ENCODE data around the gene SARS1.

DNA sequence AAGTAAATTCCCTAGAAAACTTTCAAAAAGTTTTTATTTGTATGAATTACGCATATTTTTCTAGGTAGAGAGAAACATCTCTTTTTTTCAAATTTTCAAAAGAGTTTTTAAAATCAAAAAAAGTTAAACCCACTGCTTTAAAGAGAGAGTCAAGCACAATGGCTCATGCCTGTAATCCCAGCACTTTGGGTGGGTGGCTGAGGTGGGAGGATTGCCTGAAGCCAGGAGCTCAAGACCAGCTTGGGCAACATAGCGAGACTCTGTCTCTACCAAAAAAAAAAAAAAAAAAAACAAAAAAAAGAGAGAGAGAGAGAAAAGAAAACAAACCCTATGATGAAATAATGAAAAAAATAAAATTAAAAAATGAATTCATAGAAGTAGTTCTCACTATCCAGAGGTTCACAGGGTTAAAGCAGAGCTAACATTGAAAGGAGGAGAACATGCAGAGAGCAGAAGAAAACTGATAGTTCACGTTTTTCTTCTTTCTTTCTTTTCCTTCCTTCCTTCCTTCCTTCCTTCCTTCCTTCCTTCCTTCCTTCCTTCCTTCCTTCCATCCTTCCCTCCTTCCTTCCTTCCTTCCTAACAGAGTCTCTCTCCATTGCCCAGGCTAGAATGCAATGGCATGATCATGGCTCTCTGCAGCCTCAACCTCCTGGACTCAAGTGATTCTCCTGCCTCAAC, 30.5 kb upstream of the SARS1 start:
- TF ChIP-seq CTCF (IDR thresholded peaks at IDR 0.05) (no peak), POLR2A (IDR thresholded peaks at IDR 0.05) (no peak), EP300 (IDR thresholded peaks at IDR 0.05) (no peak)
